SU-DHL-6 (cell line): ENCODE measurements around the gene YIPF5.

Source experiments
- H2AFZ ChIP-seq: fragments of 200-600 bp; sonication (generic); 2 replicates; pipeline ENCODE4 v1.6.1; 2014; ENCODE audit warnings: low read depth, mild to moderate bottlenecking, moderate library complexity, mixed read lengths, antibody characterized with exemption, low read length; ENCODE audit not compliant: severe bottlenecking
- H3F3A ChIP-seq: fragments of 200-600 bp; shearing (Covaris generic); 2 replicates; pipeline ENCODE4 v1.6.0; 2016; ENCODE audit warnings: antibody characterized with exemption, mild to moderate bottlenecking; ENCODE audit not compliant: insufficient read depth
- H3K27ac ChIP-seq: fragments of 200-600 bp; sonication (generic); 2 replicates; pipeline ENCODE4 v1.5.1; 2016; ENCODE audit warnings: low read depth, mild to moderate bottlenecking, low read length, moderate library complexity, mixed read lengths
- H3K27me3 ChIP-seq: fragments of 200-600 bp; sonication (generic), shearing (Covaris generic); 2 replicates; pipeline ENCODE4 v1.6.0; 2014; ENCODE audit warnings: mild to moderate bottlenecking, low read length
- H3K36me3 ChIP-seq: fragments of 200-600 bp; sonication (generic); 2 replicates; pipeline ENCODE4 v1.6.1; 2014; ENCODE audit warnings: mild to moderate bottlenecking, low read length, mixed read lengths
- H3K4me2 ChIP-seq: fragments of 300-600, 200-600 bp; shearing (Covaris generic), sonication (generic); 2 replicates; pipeline ENCODE4 v1.6.0; 2014; ENCODE audit warnings: low read length, low read depth, mild to moderate bottlenecking; ENCODE audit not compliant: poor library complexity, severe bottlenecking
- H3K4me3 ChIP-seq: fragments of 200-600 bp; sonication (generic); 2 replicates; pipeline ENCODE4 v1.5.1; 2014; ENCODE audit warnings: antibody characterized with exemption, low read length, mild to moderate bottlenecking, mixed read lengths; ENCODE audit not compliant: insufficient read depth, poor library complexity, severe bottlenecking
- H3K79me2 ChIP-seq: fragments of 200-600 bp; sonication (generic); 2 replicates; pipeline ENCODE4 v1.6.1; 2014; ENCODE audit warnings: mild to moderate bottlenecking, low read length, moderate library complexity; ENCODE audit not compliant: insufficient read depth
- H3K9ac ChIP-seq: fragments of 200-600 bp; sonication (generic); 2 replicates; pipeline ENCODE4 v1.7.0; 2014; ENCODE audit warnings: mild to moderate bottlenecking, low read length
- H3K9me2 ChIP-seq: fragments of 200-600 bp; sonication (generic); replicated peaks from 2 replicates; pipeline ENCODE4 v1.6.1; 2014; ENCODE audit warnings: low read length; ENCODE audit not compliant: insufficient read depth
- H3K9me3 ChIP-seq: fragments of 200-600 bp; sonication (generic); 2 replicates; pipeline ENCODE4 v1.6.1; 2014; ENCODE audit warnings: low read length, mixed read lengths; ENCODE audit not compliant: insufficient read depth
- H4K20me1 ChIP-seq: fragments of 200-600 bp; sonication (generic); 2 replicates; pipeline ENCODE4 v1.6.1; 2014; ENCODE audit warnings: low read depth, mild to moderate bottlenecking, antibody characterized with exemption, low read length, moderate library complexity, mixed read lengths
- EZH2phosphoT487 ChIP-seq: fragments of 200-600 bp; sonication (generic), shearing (Covaris generic); conservative IDR thresholded peaks from 2 replicates; pipeline ENCODE4 v1.6.1; 2018; ENCODE audit warnings: mild to moderate bottlenecking, antibody characterized with exemption, low read length, moderate library complexity, mixed read lengths
- TF ChIP-seq, protein P1 (sequence below): fragments of 200-600 bp; sonication (generic); IDR thresholded peaks from one replicate; pipeline ENCODE4 v1.5.1; 2017; ENCODE audit warnings: antibody characterized with exemption, mild to moderate bottlenecking, low read length, moderate library complexity; ENCODE audit not compliant: insufficient read depth, poor library complexity, severe bottlenecking

YIPF5 gene

DNA sequence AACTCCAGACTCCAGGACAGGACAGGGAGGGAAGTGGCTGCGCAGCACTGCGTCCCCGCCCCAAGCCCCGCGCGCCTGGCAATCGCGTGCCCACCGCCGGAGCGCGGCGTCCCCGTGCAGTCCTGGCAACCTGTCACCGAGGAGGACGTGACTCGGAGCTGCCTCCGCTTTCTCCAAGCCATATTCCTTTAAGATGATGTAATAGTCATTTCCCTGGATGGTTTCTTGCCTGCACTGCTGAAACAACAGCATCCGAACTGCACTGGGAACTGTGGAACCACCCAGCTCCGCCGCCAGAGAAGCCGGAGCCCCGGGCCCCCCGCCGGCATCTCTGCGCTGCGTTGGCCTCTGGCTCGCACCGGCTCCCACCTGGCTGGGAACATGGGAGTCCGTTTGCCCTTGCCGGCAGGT lies 34.7 kb upstream of the YIPF5 start:
- Histone ChIP-seq H3K79me2 (no peaks in the 10 kb centered on the region), H3K9me3 (no peaks in the 10 kb centered on the region), H3K36me3 (no peaks in the 10 kb centered on the region), H3K4me2 (no peak overlapping the region), H2AFZ (no peak overlapping the region), H3K9me2 (no peaks in the 10 kb centered on the region), H3K27ac (no peak overlapping the region), H3K9ac (no peak overlapping the region), H3K4me3 (no peak overlapping the region), H4K20me1 (no peaks in the 10 kb centered on the region), H3F3A (no peaks in the 10 kb centered on the region), H3K27me3 (no peaks in the 10 kb centered on the region)
- TF ChIP-seq, protein P1, sequence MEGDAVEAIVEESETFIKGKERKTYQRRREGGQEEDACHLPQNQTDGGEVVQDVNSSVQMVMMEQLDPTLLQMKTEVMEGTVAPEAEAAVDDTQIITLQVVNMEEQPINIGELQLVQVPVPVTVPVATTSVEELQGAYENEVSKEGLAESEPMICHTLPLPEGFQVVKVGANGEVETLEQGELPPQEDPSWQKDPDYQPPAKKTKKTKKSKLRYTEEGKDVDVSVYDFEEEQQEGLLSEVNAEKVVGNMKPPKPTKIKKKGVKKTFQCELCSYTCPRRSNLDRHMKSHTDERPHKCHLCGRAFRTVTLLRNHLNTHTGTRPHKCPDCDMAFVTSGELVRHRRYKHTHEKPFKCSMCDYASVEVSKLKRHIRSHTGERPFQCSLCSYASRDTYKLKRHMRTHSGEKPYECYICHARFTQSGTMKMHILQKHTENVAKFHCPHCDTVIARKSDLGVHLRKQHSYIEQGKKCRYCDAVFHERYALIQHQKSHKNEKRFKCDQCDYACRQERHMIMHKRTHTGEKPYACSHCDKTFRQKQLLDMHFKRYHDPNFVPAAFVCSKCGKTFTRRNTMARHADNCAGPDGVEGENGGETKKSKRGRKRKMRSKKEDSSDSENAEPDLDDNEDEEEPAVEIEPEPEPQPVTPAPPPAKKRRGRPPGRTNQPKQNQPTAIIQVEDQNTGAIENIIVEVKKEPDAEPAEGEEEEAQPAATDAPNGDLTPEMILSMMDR, result no peak
- TF ChIP-seq EZH2phosphoT487, result no peak

DNA sequence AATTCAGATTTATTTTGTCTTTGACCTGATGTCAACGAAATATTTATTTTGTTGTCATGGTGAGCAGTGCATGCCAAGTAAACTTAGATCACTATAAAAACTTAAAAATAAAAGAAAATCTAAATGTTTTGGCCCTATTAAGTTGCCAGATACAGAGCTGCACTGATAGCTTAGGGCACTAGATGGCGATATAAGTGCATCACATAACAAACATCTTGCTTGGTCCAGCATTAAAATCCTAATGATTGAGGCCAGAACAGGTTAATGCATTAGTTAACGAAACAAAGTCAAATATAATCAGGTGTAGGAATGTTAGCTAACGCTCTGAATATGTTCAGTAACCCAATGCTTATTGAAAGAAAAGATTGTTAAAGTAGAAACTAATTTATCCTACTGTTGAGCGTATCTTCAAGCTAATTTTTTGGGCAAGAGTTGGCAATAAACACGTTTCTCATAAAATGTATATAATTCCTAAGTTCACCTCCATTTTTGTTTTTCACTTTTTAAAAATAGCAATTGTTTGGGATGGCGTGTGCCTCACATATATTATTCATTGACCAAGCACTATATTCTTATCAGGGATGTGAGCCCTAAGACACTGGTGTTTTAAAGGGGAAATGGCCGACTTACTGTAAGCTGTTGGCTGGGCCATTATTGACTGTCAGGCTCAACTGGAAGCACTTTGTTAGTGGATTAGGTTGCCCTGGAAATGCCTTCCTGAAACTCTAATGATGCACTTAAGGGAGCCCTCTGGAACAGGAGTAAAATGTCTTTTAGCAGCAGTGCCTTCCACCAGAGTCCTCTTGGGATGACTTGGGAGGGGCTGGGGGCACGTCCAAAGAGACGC lies 33.5 kb upstream of the YIPF5 start:
- Histone ChIP-seq H2AFZ (no peak overlapping the region), H3K36me3 (no peaks in the 10 kb centered on the region), H3K27ac (no peak overlapping the region), H3K4me3 (no peak overlapping the region), H4K20me1 (no peaks in the 10 kb centered on the region), H3K79me2 (no peaks in the 10 kb centered on the region), H3F3A (no peaks in the 10 kb centered on the region), H3K9me3 (no peaks in the 10 kb centered on the region), H3K9ac (no peak overlapping the region), H3K9me2 (no peaks in the 10 kb centered on the region), H3K4me2 (no peak overlapping the region), H3K27me3 (no peaks in the 10 kb centered on the region)
- no peak for TF ChIP-seq EZH2phosphoT487
- TF ChIP-seq, protein P1, result peak; percentile 90

DNA sequence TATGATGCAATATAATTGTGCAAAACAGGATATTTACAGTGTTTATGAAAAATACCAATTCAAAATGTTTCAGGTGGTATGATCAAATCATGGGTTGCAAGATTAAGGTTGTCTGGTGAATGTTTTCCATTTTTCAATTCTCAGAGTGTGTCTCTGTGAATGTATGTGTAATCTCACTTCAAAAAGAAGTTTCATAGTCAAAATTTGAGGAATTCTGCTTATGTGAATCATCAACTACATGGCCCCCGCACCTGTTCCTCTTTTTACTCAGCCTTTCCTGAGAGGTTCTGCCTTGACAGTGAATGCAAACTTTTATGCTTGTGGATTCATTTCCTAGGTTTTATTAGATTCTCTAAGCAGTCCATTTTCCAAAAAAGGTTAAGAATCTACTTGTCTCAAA lies 32.3 kb upstream of the YIPF5 start:
- Histone ChIP-seq H3K9ac (no peak overlapping the region), H3K27ac (no peak overlapping the region), H2AFZ (no peak overlapping the region), H4K20me1 (no peaks in the 10 kb centered on the region), H3K4me2 (no peak overlapping the region), H3K27me3 (no peaks in the 10 kb centered on the region), H3K79me2 (no peaks in the 10 kb centered on the region), H3K9me3 (no peaks in the 10 kb centered on the region), H3K36me3 (no peaks in the 10 kb centered on the region), H3K4me3 (no peak overlapping the region), H3F3A (no peaks in the 10 kb centered on the region), H3K9me2 (no peaks in the 10 kb centered on the region)
- TF ChIP-seq, protein P1, result no peak
- TF ChIP-seq EZH2phosphoT487, result no peak
